Suprapubic skin (tissue), 4 donors: ENCODE data around the gene PDE4D. TPM values are rescaled to one million over a fixed set of nuclear protein-coding genes. Genes with fewer than 3 reads are reported as not detected.
"Not testable (repeated sequence)": the region's sequence is repeated elsewhere in the genome, so short reads cannot be mapped to it uniquely, and the experiment has no call there.

Experiments used
- DNase-seq, 2 donors: peaks; one replicate each; pipeline ENCODE4 v3.0.0-alpha.2; 2019; ENCODE audit warnings: low spot score in 2 of 2
- H3K27ac ChIP-seq: fragments of 200-600 bp; sonication (generic); one replicate; pipeline ENCODE4 v1.5.1; 2019
- H3K27me3 ChIP-seq: fragments of 200-600 bp; sonication (generic); one replicate; pipeline ENCODE4 v1.5.1; 2019
- H3K36me3 ChIP-seq: fragments of 200-600 bp; sonication (generic); one replicate; pipeline ENCODE4 v1.5.1; 2019
- H3K4me1 ChIP-seq: fragments of 200-600 bp; sonication (generic); one replicate; pipeline ENCODE4 v1.5.1; 2019
- H3K4me3 ChIP-seq: fragments of 200-600 bp; sonication (generic); one replicate; pipeline ENCODE4 v1.5.1; 2019; ENCODE audit warnings: mild to moderate bottlenecking
- H3K9me3 ChIP-seq: fragments of 200-600 bp; sonication (generic); one replicate; pipeline ENCODE4 v1.5.1; 2019
- CTCF ChIP-seq, 2 donors: fragments of 200-600 bp in 1 of 2; fragments of 450-650 bp in 1 of 2; sonication (generic) in 1 of 2; IDR thresholded peaks; one replicate each; pipeline ENCODE4 v1.5.1; 2016 to 2019; ENCODE audit warnings: antibody characterized with exemption in 2 of 2, mild to moderate bottlenecking in 1 of 2, moderate library complexity in 1 of 2
- EP300 ChIP-seq: sonication (generic); formaldehyde crosslinking; IDR thresholded peaks from one replicate; pipeline ENCODE4 v1.6.1; 2017; ENCODE audit warnings: antibody characterized with exemption
- POLR2A ChIP-seq, 2 donors: fragments of 450-650 bp; IDR thresholded peaks; one replicate each; pipeline ENCODE4 v1.6.1; 2017; ENCODE audit warnings: antibody characterized with exemption in 2 of 2, mild to moderate bottlenecking in 2 of 2, moderate library complexity in 2 of 2
- POLR2AphosphoS5 ChIP-seq, 3 donors: sonication (generic); formaldehyde crosslinking; IDR thresholded peaks; one replicate each; pipeline ENCODE4 v1.6.1; 2017; ENCODE audit warnings: antibody characterized with exemption in 3 of 3
- WGBS: methylation state at CpG from one replicate; pipeline ENCODE4 v1.1.5; 2018; 5-methylcytosine and 5-hydroxymethylcytosine counted together
- total RNA-seq, 4 donors: library from RNA; depleted of rRNA; stranded (reverse); fragments of >200 nt; gene quantifications; one replicate each; pipeline ENCODE4 v1.1.0, GENCODE V29; 2016

PDE4D gene
- total RNA-seq, 4 donors from 2014 or later = 26.8 to 57.2 (median 29.9) TPM

- TF ChIP-seq POLR2AphosphoS5 (IDR thresholded peaks at IDR 0.05) = no peak
- TF ChIP-seq EP300 = no peak
- TF ChIP-seq POLR2A (IDR thresholded peaks at IDR 0.05) = no peak
- Histone ChIP-seq H3K36me3 (no peaks in the 10 kb centered on the region), H3K4me3 (no peak overlapping the region), H3K27ac (no peak overlapping the region), H3K4me1 (peaks cover 35% of the 10 kb centered on the region), H3K9me3 (no peaks in the 10 kb centered on the region), H3K27me3 (no peaks in the 10 kb centered on the region)
- DNase-seq = no peak
- WGBS = 94% methylated on average over 7 of the region's 7 CpGs
Measured at GRCh38 chr5:59756373-59757035, 137.0 kb downstream of the PDE4D start.

- H3K36me3 ChIP-seq = no peaks in the 10 kb centered on the region
- no peak for DNase-seq
- TF ChIP-seq POLR2AphosphoS5 (IDR thresholded peaks at IDR 0.05) (no peak), CTCF (IDR thresholded peaks at IDR 0.05) (no peak), EP300 (no peak)
- H3K4me3 ChIP-seq = no peak overlapping the region
- no peak overlapping the region for H3K27ac ChIP-seq
- H3K4me1 ChIP-seq = peaks cover 26% of the 10 kb centered on the region
- 57% methylated on average over 1 of the region's 1 CpG for WGBS
- H3K9me3 ChIP-seq = no peaks in the 10 kb centered on the region
- H3K27me3 ChIP-seq = no peaks in the 10 kb centered on the region
Measured at GRCh38 chr5:59755476-59755875, 138.1 kb downstream of the PDE4D start.

- DNase-seq = no peak
- TF ChIP-seq POLR2A (IDR thresholded peaks at IDR 0.05) (no peak), EP300 (no peak), CTCF (IDR thresholded peaks at IDR 0.05) (no peak), POLR2AphosphoS5 (IDR thresholded peaks at IDR 0.05) (no peak)
- 81% methylated on average over 3 of the region's 3 CpGs for WGBS
- Histone ChIP-seq H3K4me1 (peaks cover 9% of the 10 kb centered on the region), H3K36me3 (no peaks in the 10 kb centered on the region), H3K27ac (no peak overlapping the region), H3K27me3 (no peaks in the 10 kb centered on the region), H3K4me3 (no peak overlapping the region), H3K9me3 (no peaks in the 10 kb centered on the region)
Measured at GRCh38 chr5:59753599-59753998, 139.9 kb downstream of the PDE4D start.

- 98% methylated on average over 4 of the region's 4 CpGs for WGBS
- no peaks in the 10 kb centered on the region for H3K36me3 ChIP-seq
- no peak overlapping the region for H3K4me3 ChIP-seq
- no peaks in the 10 kb centered on the region for H3K9me3 ChIP-seq
- TF ChIP-seq EP300 (no peak), POLR2AphosphoS5 (IDR thresholded peaks at IDR 0.05) (no peak), CTCF (IDR thresholded peaks at IDR 0.05) (no peak)
- H3K4me1 ChIP-seq = peaks cover 16% of the 10 kb centered on the region
- no peak overlapping the region for H3K27ac ChIP-seq
- no peak for DNase-seq
- no peaks in the 10 kb centered on the region for H3K27me3 ChIP-seq
Measured at GRCh38 chr5:59749782-59750520, 143.6 kb downstream of the PDE4D start.

- not testable (repeated sequence) for DNase-seq, H3K27ac ChIP-seq, H3K36me3 ChIP-seq, H3K9me3 ChIP-seq, H3K27me3 ChIP-seq, H3K4me3 ChIP-seq
- peaks cover 21% of the 10 kb centered on the region for H3K4me1 ChIP-seq
- WGBS = 74% methylated on average over 4 of the region's 4 CpGs
Measured at GRCh38 chr5:59748036-59748663, 145.4 kb downstream of the PDE4D start.

- Histone ChIP-seq H3K4me1 (peaks cover 21% of the 10 kb centered on the region), H3K9me3 (no peaks in the 10 kb centered on the region), H3K4me3 (no peak overlapping the region), H3K36me3 (no peaks in the 10 kb centered on the region), H3K27me3 (no peaks in the 10 kb centered on the region), H3K27ac (no peak overlapping the region)
- DNase-seq = no peak
- WGBS = 53% methylated on average over 7 of the region's 7 CpGs
- no peak for TF ChIP-seq EP300
- TF ChIP-seq POLR2A (IDR thresholded peaks at IDR 0.05) = no peak
- TF ChIP-seq POLR2AphosphoS5 (IDR thresholded peaks at IDR 0.05) = no peak
- no peak for TF ChIP-seq CTCF (IDR thresholded peaks at IDR 0.05)
Measured at GRCh38 chr5:59746241-59746765, 147.2 kb downstream of the PDE4D start.
